H9 (cell line): ENCODE results near the gene CTDSPL2. TPM values are rescaled to one million over a fixed set of nuclear protein-coding genes. Genes with fewer than 3 reads are reported as not detected.

Experiments used
- DNase-seq: peaks from one replicate; pipeline ENCODE4 v3.0.0-alpha.2; 2017
- H2AFZ ChIP-seq: one replicate; pipeline ENCODE4 v1.6.1; 2013; ENCODE audit warnings: mild to moderate bottlenecking, low read length, control low read depth, moderate library complexity
- H2AK5ac ChIP-seq: 2 replicates; pipeline ENCODE4 v1.6.1; 2013; ENCODE audit warnings: low read length, control low read depth, mixed read lengths; ENCODE audit not compliant: insufficient read length
- H2BK120ac ChIP-seq: one replicate; pipeline ENCODE4 v1.6.1; 2013; ENCODE audit warnings: low read depth, mild to moderate bottlenecking, low read length, control low read depth, inconsistent platforms; ENCODE audit not compliant: poor library complexity, severe bottlenecking
- H2BK12ac ChIP-seq: 2 replicates; pipeline ENCODE4 v1.6.1; 2013; ENCODE audit warnings: low read length, control low read depth, mixed read lengths, low read depth; ENCODE audit not compliant: insufficient read length
- H2BK15ac ChIP-seq: 2 replicates; pipeline ENCODE4 v1.6.1; 2013; ENCODE audit warnings: low read depth, low read length, control low read depth
- H2BK20ac ChIP-seq: one replicate; pipeline ENCODE4 v1.6.1; 2013; ENCODE audit warnings: low read depth, mild to moderate bottlenecking, low read length, control low read depth, inconsistent platforms; ENCODE audit not compliant: poor library complexity, severe bottlenecking
- H2BK5ac ChIP-seq: 2 replicates; pipeline ENCODE4 v1.6.1; 2013; ENCODE audit warnings: low read length, control low read depth, mixed read lengths; ENCODE audit not compliant: insufficient read length
- H3K14ac ChIP-seq: 2 replicates; pipeline ENCODE4 v1.6.1; 2013; ENCODE audit warnings: low read length, control low read depth; ENCODE audit not compliant: insufficient read depth
- H3K18ac ChIP-seq: 2 replicates; pipeline ENCODE4 v1.6.1; 2013; ENCODE audit warnings: low read depth, mild to moderate bottlenecking, mixed read lengths, low read length, control low read depth; ENCODE audit not compliant: insufficient read length
- H3K23ac ChIP-seq: 2 replicates; pipeline ENCODE4 v1.6.1; 2013; ENCODE audit warnings: low read length, control low read depth, mixed read lengths, low read depth; ENCODE audit not compliant: insufficient read length
- H3K23me2 ChIP-seq: 2 replicates; pipeline ENCODE4 v1.6.1; 2013; ENCODE audit warnings: low read depth, mild to moderate bottlenecking, mixed read lengths, low read length, control low read depth; ENCODE audit not compliant: insufficient read length, poor library complexity, severe bottlenecking
- H3K27ac ChIP-seq: 2 replicates; pipeline ENCODE4 v1.5.1; 2013; ENCODE audit warnings: low read length, control low read depth, mixed read lengths, low read depth; ENCODE audit not compliant: insufficient read length
- H3K27me3 ChIP-seq: 2 replicates; pipeline ENCODE4 v1.6.1; 2013; ENCODE audit warnings: low read length, control low read depth, inconsistent platforms; ENCODE audit not compliant: insufficient read depth
- H3K4ac ChIP-seq: 2 replicates; pipeline ENCODE4 v1.6.1; 2013; ENCODE audit warnings: low read depth, mild to moderate bottlenecking, control low read depth, inconsistent platforms, low read length, moderate library complexity
- H3K4me1 ChIP-seq: 2 replicates; pipeline ENCODE4 v1.6.1; 2013; ENCODE audit warnings: low read length, control low read depth, inconsistent platforms; ENCODE audit not compliant: insufficient read depth
- H3K4me2 ChIP-seq: 2 replicates; pipeline ENCODE4 v1.6.1; 2013; ENCODE audit warnings: low read length, control low read depth, mixed read lengths; ENCODE audit not compliant: insufficient read length, insufficient read depth
- H3K56ac ChIP-seq: 2 replicates; pipeline ENCODE4 v1.6.1; 2013; ENCODE audit warnings: low read depth, mild to moderate bottlenecking, mixed read lengths, low read length, control low read depth; ENCODE audit not compliant: insufficient read length
- H3K79me1 ChIP-seq: 2 replicates; pipeline ENCODE4 v1.6.1; 2013; ENCODE audit warnings: low read depth, mild to moderate bottlenecking, moderate library complexity, low read length, control low read depth, inconsistent platforms; ENCODE audit not compliant: insufficient read depth, poor library complexity, severe bottlenecking
- H3K79me2 ChIP-seq: 2 replicates; pipeline ENCODE4 v1.6.1; 2013; ENCODE audit warnings: low read length, control low read depth, inconsistent platforms; ENCODE audit not compliant: insufficient read depth
- H3K9ac ChIP-seq: 2 replicates; pipeline ENCODE4 v1.6.1; 2013; ENCODE audit warnings: low read length, control low read depth, mixed read lengths; ENCODE audit not compliant: insufficient read length; ENCODE audit errors: extremely low read depth
- H3K9me3 ChIP-seq: one replicate; pipeline ENCODE4 v1.6.1; 2013; ENCODE audit warnings: low read depth, low read length, inconsistent platforms; ENCODE audit not compliant: control insufficient read depth
- H3T11ph ChIP-seq: one replicate; pipeline ENCODE4 v1.6.1; 2013; ENCODE audit warnings: mild to moderate bottlenecking, low read length, control low read depth, inconsistent platforms
- H4K20me1 ChIP-seq: one replicate; pipeline ENCODE4 v1.6.1; 2013; ENCODE audit not compliant: control insufficient read depth, insufficient read length, insufficient read depth
- H4K5ac ChIP-seq: 2 replicates; pipeline ENCODE4 v1.6.1; 2013; ENCODE audit warnings: low read depth, mild to moderate bottlenecking, mixed read lengths, low read length, control low read depth; ENCODE audit not compliant: insufficient read length
- H4K8ac ChIP-seq: replicated peaks from 2 replicates; pipeline ENCODE4 v1.6.1; 2013; ENCODE audit warnings: low read length, control low read depth, mixed read lengths, low read depth; ENCODE audit not compliant: insufficient read length
- H4K91ac ChIP-seq: 2 replicates; pipeline ENCODE4 v1.6.1; 2013; ENCODE audit warnings: low read depth, mild to moderate bottlenecking, moderate library complexity, mixed read lengths, low read length, control low read depth; ENCODE audit not compliant: insufficient read length
- H3K27ac Mint-ChIP-seq, 3 experiments: 2 replicates in 2 of 3; 3 replicates in 1 of 3; pipeline ENCODE4 v1.8.0; 2020 to 2021; ENCODE audit warnings: mixed read lengths in 3 of 3, mild to moderate bottlenecking in 1 of 3, moderate library complexity in 1 of 3
- H3K27me3 Mint-ChIP-seq: 2 replicates; pipeline ENCODE4 v1.8.0; 2021; ENCODE audit warnings: low read depth, mild to moderate bottlenecking, moderate library complexity, mixed read lengths
- H3K36me3 Mint-ChIP-seq, 3 experiments: 2 replicates in 2 of 3; 3 replicates in 1 of 3; pipeline ENCODE4 v1.8.0; 2020 to 2021; ENCODE audit warnings: low read depth in 3 of 3, mixed read lengths in 3 of 3; ENCODE audit not compliant: insufficient read depth in 1 of 3
- H3K4me1 Mint-ChIP-seq, 2 experiments: 2 replicates each; pipeline ENCODE4 v1.8.0; 2020; ENCODE audit warnings: mixed read lengths in 2 of 2
- H3K4me3 Mint-ChIP-seq, 2 experiments: 2 replicates in 1 of 2; 3 replicates in 1 of 2; pipeline ENCODE4 v1.8.0; 2020 to 2021; ENCODE audit warnings: mild to moderate bottlenecking in 2 of 2, mixed read lengths in 2 of 2, moderate library complexity in 1 of 2
- H3K9me3 Mint-ChIP-seq, 2 experiments: 2 replicates in 1 of 2; 3 replicates in 1 of 2; pipeline ENCODE4 v1.8.0; 2020; ENCODE audit warnings: mild to moderate bottlenecking in 2 of 2, mixed read lengths in 2 of 2, moderate library complexity in 1 of 2
- CTCF ChIP-seq: fragments of 200-600 bp; sonication (generic); conservative IDR thresholded peaks from 3 replicates; pipeline ENCODE4 v1.8.0; 2021; ENCODE audit warnings: antibody characterized with exemption, mild to moderate bottlenecking
- WGBS: extraction: QIAGEN DNeasy Blood & Tissue Kit; methylation state at CpG from one replicate; pipeline ENCODE4 v1.1.7; 2013; ENCODE audit warnings: missing lambda C conversion rate, low lambda C conversion rate, mixed read lengths; ENCODE audit not compliant: insufficient read length; ENCODE audit errors: extremely low coverage; 5-methylcytosine and 5-hydroxymethylcytosine counted together
- total RNA-seq: library from RNA; stranded (reverse); gene quantifications from 2 replicates; pipeline ENCODE4 v1.2.1, GENCODE V29; 2021

Gene CTDSPL2
- total RNA-seq, 1 experiment from 2014 or later: 78.8 TPM

DNA sequence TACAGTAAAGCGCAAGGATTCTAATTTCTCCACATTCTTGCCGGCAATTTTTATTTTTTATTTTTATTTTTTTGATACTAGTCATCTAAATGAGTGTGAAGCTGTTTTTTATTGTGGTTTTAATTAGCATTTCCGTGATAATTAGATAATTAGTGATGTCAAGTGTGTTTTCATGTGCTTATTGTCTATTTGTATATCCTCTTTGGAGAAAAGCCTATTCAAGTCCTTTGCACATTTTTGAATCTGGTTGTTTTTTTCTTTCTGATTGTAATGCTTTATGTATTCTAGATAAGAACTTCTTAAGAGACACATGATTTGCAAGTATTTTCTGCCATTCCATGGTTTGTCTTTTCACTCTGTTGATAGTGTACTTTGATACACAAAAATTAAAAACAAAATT lies 16.1 kb downstream of the CTDSPL2 start:
- peaks cover 0 to 3% of the 10 kb centered on the region in 2 experiments; a peak in 3 of 5 replicates for H3K9me3 Mint-ChIP-seq
- no peaks in the 10 kb centered on the region for H3K27me3 Mint-ChIP-seq
- H2BK12ac ChIP-seq: no peak overlapping the region
- WGBS: no CpG with 5 or more reads among the region's 3 CpGs
- H3K9me3 ChIP-seq: no peaks in the 10 kb centered on the region
- no peak overlapping the region for H2BK120ac ChIP-seq
- no peak overlapping the region for H3K14ac ChIP-seq
- H3K56ac ChIP-seq: no peak overlapping the region
- H3K27ac Mint-ChIP-seq: no peak overlapping the region
- no peak overlapping the region for H3T11ph ChIP-seq
- no peaks in the 10 kb centered on the region for H4K20me1 ChIP-seq
- H3K18ac ChIP-seq: no peak overlapping the region
- no peak overlapping the region for H2BK5ac ChIP-seq
- H3K79me1 ChIP-seq: peaks cover 9% of the 10 kb centered on the region
- H4K8ac ChIP-seq: no peak overlapping the region
- no peak overlapping the region for H4K5ac ChIP-seq
- peaks cover 14 to 33% (median 20%) of the 10 kb centered on the region in 3 experiments for H3K36me3 Mint-ChIP-seq
- no peak overlapping the region for H3K4me3 Mint-ChIP-seq
- no peaks in the 10 kb centered on the region for H3K27me3 ChIP-seq
- H2AFZ ChIP-seq: no peak overlapping the region
- no peak overlapping the region for H3K27ac ChIP-seq
- no peak overlapping the region for H4K91ac ChIP-seq
- peaks cover 4% of the 10 kb centered on the region; the same call in 1 of the 2 replicates for H3K4me1 ChIP-seq
- no peaks in the 10 kb centered on the region for H3K23me2 ChIP-seq
- no peak overlapping the region for H2BK15ac ChIP-seq
- DNase-seq: no peak
- H3K4me1 Mint-ChIP-seq: peaks cover 23 to 31% of the 10 kb centered on the region in 2 experiments
- H3K4me2 ChIP-seq: no peak overlapping the region
- H3K79me2 ChIP-seq: peaks cover 49% of the 10 kb centered on the region; the same call in 1 of the 2 replicates
- H2BK20ac ChIP-seq: no peak overlapping the region
- no peak for TF ChIP-seq CTCF
- H3K9ac ChIP-seq: no peak overlapping the region
- no peak overlapping the region for H2AK5ac ChIP-seq
- no peak overlapping the region for H3K4ac ChIP-seq
- no peak overlapping the region for H3K23ac ChIP-seq
